ENCODE measurements around the gene AHCY. TPM values are rescaled to one million over a fixed set of nuclear protein-coding genes. Genes with fewer than 3 reads are reported as not detected.
"Not testable (repeated sequence)": the region's sequence is repeated elsewhere in the genome, so short reads cannot be mapped to it uniquely, and the experiment has no call there.

Gene AHCY
- 1 to 10 TPM; 7.1 to 8.3 (median 7.7) TPM for total RNA-seq
- total RNA-seq (2013), result 18.7 TPM

- DNase-seq (peak; percentile 85 to 95), ATAC-seq (peak; percentile 90 to 96 (median 91))
- TF ChIP-seq CTCF (IDR thresholded peaks at IDR 0.05), result peak; percentile 33
- H3K4me1 Mint-ChIP-seq, result peaks cover 0 to 4% of the 10 kb centered on the region in 2 donors
- peak within 1 kb of the TSS; percentile 88 for H3K27ac Mint-ChIP-seq
- Histone ChIP-seq H3K27me3 (ENCODE audit: control insufficient read depth, insufficient read depth, low read length) (no peaks in the 10 kb centered on the region), H3K27ac (ENCODE audit: low read length) (peak within 1 kb of the TSS; percentile 68), H3K4me3 (ENCODE audit: low read length) (peak within 1 kb of the TSS; percentile 85), H3K4me1 (ENCODE audit: control insufficient read depth, insufficient read depth, low read length) (peaks cover 14% of the 10 kb centered on the region), H3K36me3 (ENCODE audit: control insufficient read depth, insufficient read depth, low read length) (no peaks in the 10 kb centered on the region), H3K9me3 (ENCODE audit: control insufficient read depth, insufficient read depth, low read length) (no peaks in the 10 kb centered on the region)
- under 1% methylated on average over 78 of the region's 79 CpGs for WGBS (ENCODE audit: insufficient coverage)
- peak within 1 kb of the TSS; percentile 95 for H3K4me3 Mint-ChIP-seq
- intact Hi-C loops (cut with micrococcal nuclease), result loop anchor here (1.0 to 5.0 kb wide), 4 partner anchors 9 to 255 kb away; partner anchors contain the start of genes DYNLRB1 and MAP1LC3A
- H3K27me3 Mint-ChIP-seq (ENCODE audit: low read depth in 2 of 2), result no peaks in the 10 kb centered on the region
- no peaks in the 10 kb centered on the region for H3K36me3 Mint-ChIP-seq
- H3K9me3 Mint-ChIP-seq, result no peaks in the 10 kb centered on the region
Measured at GRCh38 chr20:34302723-34303533, at the start of gene AHCY. Gene AHCY, minus strand, starts transcription at chr20:34303355. Its CDS starts 85 bp downstream, at chr20:34303270.

GRCh38 chr20:34350095-34350494 lies 46.9 kb upstream of the AHCY start:
- Mint-ChIP-seq H3K27me3 (ENCODE audit: low read depth in 2 of 2) (no peaks in the 10 kb centered on the region), H3K4me3 (peak overlapping the region; percentile 38), H3K36me3 (no peaks in the 10 kb centered on the region), H3K27ac (peak overlapping the region; percentile 9 to 43), H3K4me1 (peaks cover 7 to 8% of the 10 kb centered on the region in 2 donors), H3K9me3 (no peaks in the 10 kb centered on the region)
- 48% methylated on average over 3 of the region's 3 CpGs for WGBS (ENCODE audit: insufficient coverage)
- H3K27ac ChIP-seq (ENCODE audit: low read length), result no peak overlapping the region
- H3K9me3 ChIP-seq (ENCODE audit: control insufficient read depth, insufficient read depth, low read length), result no peaks in the 10 kb centered on the region
- H3K4me3 ChIP-seq (ENCODE audit: low read length), result no peak overlapping the region
- peaks cover 8% of the 10 kb centered on the region for H3K4me1 ChIP-seq (ENCODE audit: control insufficient read depth, insufficient read depth, low read length)
- no peaks in the 10 kb centered on the region for H3K36me3 ChIP-seq (ENCODE audit: control insufficient read depth, insufficient read depth, low read length)
- intact Hi-C loops (cut with micrococcal nuclease), result no loop called here
- DNase-seq (peak in 1 of 2 donors; percentile 8), ATAC-seq (peak; percentile 64 to 78 (median 64))
- TF ChIP-seq CTCF (IDR thresholded peaks at IDR 0.05), result no peak
- H3K27me3 ChIP-seq (ENCODE audit: control insufficient read depth, insufficient read depth, low read length), result no peaks in the 10 kb centered on the region

- no peak for ATAC-seq
- peaks cover 8 to 13% of the 10 kb centered on the region in 2 donors for H3K4me1 Mint-ChIP-seq
Measured at GRCh38 chr20:34347571-34347970, 44.4 kb upstream of the AHCY start.

GRCh38 chr20:34346533-34346865 lies 43.3 kb upstream of the AHCY start:
- peaks cover 8 to 13% of the 10 kb centered on the region in 2 donors for H3K4me1 Mint-ChIP-seq
- intact Hi-C loops (cut with micrococcal nuclease); H3K27me3 Mint-ChIP-seq (ENCODE audit: low read depth in 2 of 2); H3K4me1 ChIP-seq (ENCODE audit: control insufficient read depth, insufficient read depth, low read length); DNase-seq; H3K36me3 Mint-ChIP-seq; H3K27me3 ChIP-seq (ENCODE audit: control insufficient read depth, insufficient read depth, low read length); H3K9me3 Mint-ChIP-seq; H3K27ac Mint-ChIP-seq; H3K4me3 ChIP-seq (ENCODE audit: low read length); H3K9me3 ChIP-seq (ENCODE audit: control insufficient read depth, insufficient read depth, low read length); H3K4me3 Mint-ChIP-seq; H3K36me3 ChIP-seq (ENCODE audit: control insufficient read depth, insufficient read depth, low read length); H3K27ac ChIP-seq (ENCODE audit: low read length); ATAC-seq: not testable (repeated sequence)
- WGBS (ENCODE audit: insufficient coverage), result 97% methylated on average over 9 of the region's 9 CpGs

More at GRCh38 chr20:34347571-34347970, 44.4 kb upstream of the AHCY start:
- H3K27me3 ChIP-seq (ENCODE audit: control insufficient read depth, insufficient read depth, low read length), result no peaks in the 10 kb centered on the region
- no peaks in the 10 kb centered on the region for H3K36me3 ChIP-seq (ENCODE audit: control insufficient read depth, insufficient read depth, low read length)
- TF ChIP-seq CTCF (IDR thresholded peaks at IDR 0.05), result no peak
- no peak overlapping the region for H3K4me3 ChIP-seq (ENCODE audit: low read length)
- no peak overlapping the region for H3K27ac Mint-ChIP-seq
- intact Hi-C loops (cut with micrococcal nuclease), result no loop called here
- no peaks in the 10 kb centered on the region for H3K27me3 Mint-ChIP-seq (ENCODE audit: low read depth in 2 of 2)
- H3K4me1 ChIP-seq (ENCODE audit: control insufficient read depth, insufficient read depth, low read length), result peaks cover 8% of the 10 kb centered on the region
- no peak overlapping the region for H3K4me3 Mint-ChIP-seq
- H3K9me3 ChIP-seq (ENCODE audit: control insufficient read depth, insufficient read depth, low read length), result no peaks in the 10 kb centered on the region
- no peaks in the 10 kb centered on the region for H3K36me3 Mint-ChIP-seq
- no peak overlapping the region for H3K27ac ChIP-seq (ENCODE audit: low read length)
- H3K9me3 Mint-ChIP-seq, result no peaks in the 10 kb centered on the region
- WGBS (ENCODE audit: insufficient coverage), result 91% methylated on average over 4 of the region's 4 CpGs
- DNase-seq, result no peak

GRCh38 chr20:34345839-34346532 lies 42.8 kb upstream of the AHCY start:
- intact Hi-C loops (cut with micrococcal nuclease); ATAC-seq; H3K27me3 Mint-ChIP-seq (ENCODE audit: low read depth in 2 of 2); H3K27ac Mint-ChIP-seq; H3K36me3 Mint-ChIP-seq; H3K27ac ChIP-seq (ENCODE audit: low read length); H3K4me3 Mint-ChIP-seq; H3K4me3 ChIP-seq (ENCODE audit: low read length); H3K36me3 ChIP-seq (ENCODE audit: control insufficient read depth, insufficient read depth, low read length); H3K27me3 ChIP-seq (ENCODE audit: control insufficient read depth, insufficient read depth, low read length); H3K4me1 ChIP-seq (ENCODE audit: control insufficient read depth, insufficient read depth, low read length); H3K9me3 Mint-ChIP-seq; H3K9me3 ChIP-seq (ENCODE audit: control insufficient read depth, insufficient read depth, low read length); DNase-seq: not testable (repeated sequence)
- 92% methylated on average over 7 of the region's 10 CpGs for WGBS (ENCODE audit: insufficient coverage)
- H3K4me1 Mint-ChIP-seq, result peaks cover 8 to 13% of the 10 kb centered on the region in 2 donors
